ENCODE measurements around the gene CRELD1.
A peak's percentile ranks its signal among the peaks of the same experiment; 100 is the strongest.

CRELD1 gene

GRCh38 chr3:9933561-9934234 lies at the start of gene CRELD1:
CRELD1 (plus strand) TSS chr3:9933834; CDS start chr3:9934439, 605 bp downstream.
- in situ Hi-C loops (cut with HindIII; ENCODE audit: low sequenced_read_pairs): no loop called here
- peak; percentile 92 for DNase-seq (ENCODE audit: low read depth, low spot score)

GRCh38 chr3:9884555-9885165 lies 49.0 kb upstream of the CRELD1 start:
- in situ Hi-C loops (cut with HindIII; ENCODE audit: low sequenced_read_pairs): no loop called here
- H3K4me3 ChIP-seq (ENCODE audit: low read depth, low read length): no peak overlapping the region
- peak; percentile 68 for DNase-seq (ENCODE audit: low read depth, low spot score)
- no peak for TF ChIP-seq CTCF (IDR thresholded peaks at IDR 0.05; ENCODE audit: low read depth, low read length)

More at GRCh38 chr3:9933561-9934234, at the start of gene CRELD1:
- TF ChIP-seq CTCF (IDR thresholded peaks at IDR 0.05; ENCODE audit: low read depth, low read length): no peak
- peak within 1 kb of the TSS; percentile 63 for H3K4me3 ChIP-seq (ENCODE audit: low read depth, low read length)

GRCh38 chr3:9886328-9886727 lies 47.3 kb upstream of the CRELD1 start:
- in situ Hi-C loops (cut with HindIII; ENCODE audit: low sequenced_read_pairs): no loop called here
- H3K4me3 ChIP-seq (ENCODE audit: low read depth, low read length): no peak overlapping the region
- TF ChIP-seq CTCF (IDR thresholded peaks at IDR 0.05; ENCODE audit: low read depth, low read length): no peak
- DNase-seq (ENCODE audit: low read depth, low spot score): no peak

- in situ Hi-C loops (cut with HindIII; ENCODE audit: low sequenced_read_pairs): no loop called here
- no peak overlapping the region for H3K4me3 ChIP-seq (ENCODE audit: low read depth, low read length)
- no peak for TF ChIP-seq CTCF (IDR thresholded peaks at IDR 0.05; ENCODE audit: low read depth, low read length)
- DNase-seq (ENCODE audit: low read depth, low spot score): no peak
These were observed 46.2 kb upstream of the CRELD1 start for GRCh38 chr3:9887480-9887879.

GRCh38 chr3:9888540-9888939 lies 45.1 kb upstream of the CRELD1 start:
- no peak for DNase-seq (ENCODE audit: low read depth, low spot score)
- in situ Hi-C loops (cut with HindIII; ENCODE audit: low sequenced_read_pairs): no loop called here

GRCh38 chr3:9889405-9889804 lies 44.2 kb upstream of the CRELD1 start:
- TF ChIP-seq CTCF (IDR thresholded peaks at IDR 0.05; ENCODE audit: low read depth, low read length): no peak
- in situ Hi-C loops (cut with HindIII; ENCODE audit: low sequenced_read_pairs): no loop called here
- no peak overlapping the region for H3K4me3 ChIP-seq (ENCODE audit: low read depth, low read length)
- DNase-seq (ENCODE audit: low read depth, low spot score): no peak

More at GRCh38 chr3:9888540-9888939, 45.1 kb upstream of the CRELD1 start:
- no peak overlapping the region for H3K4me3 ChIP-seq (ENCODE audit: low read depth, low read length)
- TF ChIP-seq CTCF (IDR thresholded peaks at IDR 0.05; ENCODE audit: low read depth, low read length): no peak

Data from astrocyte of the spinal cord (primary cell).